ENCODE data around the gene MYORG.
A peak's percentile ranks its signal among the peaks of the same experiment; 100 is the strongest.

MYORG gene

GRCh38 chr9:34408173-34408572, 31.5 kb upstream of the MYORG start:
- TF ChIP-seq, protein P1, sequence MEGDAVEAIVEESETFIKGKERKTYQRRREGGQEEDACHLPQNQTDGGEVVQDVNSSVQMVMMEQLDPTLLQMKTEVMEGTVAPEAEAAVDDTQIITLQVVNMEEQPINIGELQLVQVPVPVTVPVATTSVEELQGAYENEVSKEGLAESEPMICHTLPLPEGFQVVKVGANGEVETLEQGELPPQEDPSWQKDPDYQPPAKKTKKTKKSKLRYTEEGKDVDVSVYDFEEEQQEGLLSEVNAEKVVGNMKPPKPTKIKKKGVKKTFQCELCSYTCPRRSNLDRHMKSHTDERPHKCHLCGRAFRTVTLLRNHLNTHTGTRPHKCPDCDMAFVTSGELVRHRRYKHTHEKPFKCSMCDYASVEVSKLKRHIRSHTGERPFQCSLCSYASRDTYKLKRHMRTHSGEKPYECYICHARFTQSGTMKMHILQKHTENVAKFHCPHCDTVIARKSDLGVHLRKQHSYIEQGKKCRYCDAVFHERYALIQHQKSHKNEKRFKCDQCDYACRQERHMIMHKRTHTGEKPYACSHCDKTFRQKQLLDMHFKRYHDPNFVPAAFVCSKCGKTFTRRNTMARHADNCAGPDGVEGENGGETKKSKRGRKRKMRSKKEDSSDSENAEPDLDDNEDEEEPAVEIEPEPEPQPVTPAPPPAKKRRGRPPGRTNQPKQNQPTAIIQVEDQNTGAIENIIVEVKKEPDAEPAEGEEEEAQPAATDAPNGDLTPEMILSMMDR (IDR thresholded peaks at IDR 0.05; ENCODE audit: borderline replicate concordance, insufficient read depth, low read depth, low read length) = no peak
- no peak overlapping the region for H3K4me3 ChIP-seq (ENCODE audit: low read depth, low read length)

DNA sequence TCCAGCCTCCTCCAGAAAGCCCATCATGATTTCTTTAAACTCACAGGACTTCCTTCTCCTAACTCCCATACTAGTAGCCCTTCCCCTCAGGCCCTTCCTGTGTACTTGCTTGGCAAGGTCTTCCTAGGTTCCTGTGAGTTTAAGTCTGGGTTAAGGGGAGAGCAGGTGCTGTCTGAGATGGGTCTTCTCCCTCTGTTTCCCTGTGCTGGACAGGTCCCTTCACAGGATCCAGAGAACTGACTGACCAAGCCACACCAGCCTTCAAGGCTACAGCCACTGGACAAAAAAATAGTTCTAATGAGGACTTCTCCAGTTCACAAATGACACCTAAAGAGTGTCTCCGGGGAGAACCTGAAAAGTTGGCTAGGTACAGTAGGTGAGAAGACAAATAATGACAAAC, 29.5 kb upstream of the MYORG start:
- TF ChIP-seq, protein P1 (IDR thresholded peaks at IDR 0.05; ENCODE audit: borderline replicate concordance, insufficient read depth, low read depth, low read length) = no peak
- H3K4me3 ChIP-seq (ENCODE audit: low read depth, low read length) = no peak overlapping the region

DNA sequence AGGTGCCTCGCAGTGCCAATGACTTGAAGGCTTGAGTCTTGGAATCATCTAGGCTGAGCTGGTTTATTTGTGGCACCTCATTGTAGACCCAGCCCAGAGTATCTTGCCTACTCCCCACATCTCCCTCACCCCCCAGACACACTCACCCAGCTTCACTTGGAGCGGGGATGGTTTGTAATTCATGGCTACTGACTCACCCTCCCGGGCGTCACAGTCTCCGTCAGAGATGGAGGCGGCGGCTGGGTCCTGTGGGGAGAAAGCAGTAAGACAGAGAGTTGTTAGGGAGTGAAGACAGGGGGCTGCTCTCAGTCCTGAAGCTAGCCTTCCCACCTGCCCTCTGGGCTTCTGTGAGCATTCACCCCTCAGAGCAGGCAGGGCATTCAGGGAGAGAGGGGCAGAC, 29.0 kb upstream of the MYORG start:
- TF ChIP-seq, protein P1 (IDR thresholded peaks at IDR 0.05; ENCODE audit: borderline replicate concordance, insufficient read depth, low read depth, low read length) = no peak
- H3K4me3 ChIP-seq (ENCODE audit: low read depth, low read length) = no peak overlapping the region

- no peak overlapping the region for H3K4me3 ChIP-seq (ENCODE audit: low read depth, low read length)
- TF ChIP-seq, protein P1 (IDR thresholded peaks at IDR 0.05; ENCODE audit: borderline replicate concordance, insufficient read depth, low read depth, low read length) = peak; percentile 91
These were observed 27.1 kb upstream of the MYORG start for GRCh38 chr9:34403554-34404380.

GRCh38 chr9:34400686-34401602, 24.2 kb upstream of the MYORG start:
- TF ChIP-seq, protein P1 (IDR thresholded peaks at IDR 0.05; ENCODE audit: borderline replicate concordance, insufficient read depth, low read depth, low read length) = no peak
- no peak overlapping the region for H3K4me3 ChIP-seq (ENCODE audit: low read depth, low read length)

DNA sequence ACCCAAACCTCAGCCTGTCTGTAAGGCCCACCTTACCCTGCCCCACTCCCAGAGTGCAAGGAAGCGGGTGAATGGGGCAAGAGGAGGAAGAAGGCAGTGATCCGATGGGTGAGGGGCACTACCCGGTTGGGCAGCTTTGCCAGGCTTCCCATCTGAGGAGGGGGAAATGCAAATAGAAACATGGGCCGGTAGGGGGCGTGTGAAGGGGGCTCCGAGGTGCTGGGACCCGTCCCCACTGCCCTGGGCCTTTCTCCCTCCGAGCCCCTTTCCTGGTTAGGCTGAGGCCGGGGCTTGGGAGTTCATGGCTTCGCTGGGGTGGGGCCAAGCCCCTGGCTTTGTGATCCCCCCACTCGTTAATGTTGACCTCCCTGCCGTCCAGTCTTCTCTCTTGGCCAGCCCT, 23.6 kb upstream of the MYORG start:
- TF ChIP-seq, protein P1 (IDR thresholded peaks at IDR 0.05; ENCODE audit: borderline replicate concordance, insufficient read depth, low read depth, low read length) = no peak
- no peak overlapping the region for H3K4me3 ChIP-seq (ENCODE audit: low read depth, low read length)

All from GM12875 (cell line).